Effector memory CD8-positive, alpha-beta T cell (primary cell): ENCODE measurements around the gene HGD.
"Not testable (repeated sequence)": the region's sequence is repeated elsewhere in the genome, so short reads cannot be mapped to it uniquely, and the experiment has no call there.

ENCODE experiments used
- ATAC-seq: fragments of 150-1000 bp; cut with Tn5 transposase; replicated peaks from 2 replicates; pipeline ENCODE4 v1.10.0; 2021; ENCODE audit warnings: mild to moderate bottlenecking, moderate library complexity
- DNase-seq, 3 experiments: peaks; one replicate each; pipeline ENCODE4 v3.0.0; 2021
- H3K27ac Mint-ChIP-seq, 2 donors: one replicate each; pipeline ENCODE4 v1.8.0; 2022; ENCODE audit warnings: mild to moderate bottlenecking in 2 of 2, mixed read lengths in 2 of 2, moderate library complexity in 2 of 2
- H3K27me3 Mint-ChIP-seq, 2 donors: one replicate each; pipeline ENCODE4 v1.8.0; 2022; ENCODE audit warnings: mixed read lengths in 2 of 2
- H3K36me3 Mint-ChIP-seq: one replicate; pipeline ENCODE4 v1.8.0; 2022; ENCODE audit warnings: mild to moderate bottlenecking, moderate library complexity, mixed read lengths; ENCODE audit not compliant: insufficient read depth
- H3K4me1 Mint-ChIP-seq, 2 donors: one replicate each; pipeline ENCODE4 v1.8.0; 2022; ENCODE audit warnings: low read depth in 2 of 2, mixed read lengths in 2 of 2
- H3K4me3 Mint-ChIP-seq, 2 donors: one replicate each; pipeline ENCODE4 v1.8.0; 2022; ENCODE audit warnings: mild to moderate bottlenecking in 2 of 2, mixed read lengths in 2 of 2, moderate library complexity in 2 of 2
- H3K9me3 Mint-ChIP-seq, 2 donors: one replicate each; pipeline ENCODE4 v1.8.0; 2022; ENCODE audit warnings: mixed read lengths in 2 of 2

Gene HGD

GRCh38 chr3:120688121-120688520, 6.1 kb upstream of the HGD start:
- DNase-seq = no peak
- Mint-ChIP-seq H3K27ac (no peak overlapping the region), H3K36me3 (peaks cover 3% of the 10 kb centered on the region), H3K4me3 (no peak overlapping the region), H3K9me3 (no peaks in the 10 kb centered on the region), H3K27me3 (no peaks in the 10 kb centered on the region), H3K4me1 (no peaks in the 10 kb centered on the region)
- no peak for ATAC-seq

GRCh38 chr3:120685411-120685810, 3.4 kb upstream of the HGD start:
- Mint-ChIP-seq H3K4me1 (no peaks in the 10 kb centered on the region), H3K36me3 (no peaks in the 10 kb centered on the region), H3K27me3 (no peaks in the 10 kb centered on the region), H3K9me3 (no peaks in the 10 kb centered on the region), H3K27ac (no peak overlapping the region), H3K4me3 (no peak overlapping the region)
- ATAC-seq (no peak), DNase-seq (no peak)

GRCh38 chr3:120684896-120685295, 2.9 kb upstream of the HGD start:
- no peak for ATAC-seq
- H3K36me3 Mint-ChIP-seq = no peaks in the 10 kb centered on the region
- no peak for DNase-seq
- H3K27me3 Mint-ChIP-seq = no peaks in the 10 kb centered on the region
- H3K27ac Mint-ChIP-seq = peak overlapping the region in 1 of 2 donors; percentile 6
- no peaks in the 10 kb centered on the region for H3K4me1 Mint-ChIP-seq
- no peaks in the 10 kb centered on the region for H3K9me3 Mint-ChIP-seq
- H3K4me3 Mint-ChIP-seq = no peak overlapping the region

- no peaks in the 10 kb centered on the region for H3K36me3 Mint-ChIP-seq
- no peaks in the 10 kb centered on the region for H3K4me1 Mint-ChIP-seq
- H3K9me3 Mint-ChIP-seq = no peaks in the 10 kb centered on the region
These were observed 1.7 kb upstream of the HGD start for GRCh38 chr3:120683671-120684301.

GRCh38 chr3:120683213-120683612, 1.2 kb upstream of the HGD start:
- DNase-seq = no peak
- Mint-ChIP-seq H3K27me3 (peaks cover 0 to 7% of the 10 kb centered on the region in 2 donors), H3K4me3 (no peak overlapping the region), H3K27ac (peak overlapping the region in 1 of 2 donors; percentile 2), H3K4me1 (peaks cover 0 to 2% of the 10 kb centered on the region in 2 donors), H3K9me3 (no peaks in the 10 kb centered on the region), H3K36me3 (no peaks in the 10 kb centered on the region)
- ATAC-seq = no peak

More at GRCh38 chr3:120683671-120684301, 1.7 kb upstream of the HGD start:
- H3K27ac Mint-ChIP-seq = no peak overlapping the region
- DNase-seq (no peak), ATAC-seq (no peak)
- H3K4me3 Mint-ChIP-seq = no peak overlapping the region
- peaks cover 0 to 7% of the 10 kb centered on the region in 2 donors for H3K27me3 Mint-ChIP-seq

- no peaks in the 10 kb centered on the region for H3K36me3 Mint-ChIP-seq
- peaks cover 0 to 2% of the 10 kb centered on the region in 2 donors for H3K4me1 Mint-ChIP-seq
- no peak overlapping the region for H3K27ac Mint-ChIP-seq
- DNase-seq (no peak), ATAC-seq (no peak)
- no peak overlapping the region for H3K4me3 Mint-ChIP-seq
- peaks cover 0 to 3% of the 10 kb centered on the region in 2 donors for H3K9me3 Mint-ChIP-seq
- H3K27me3 Mint-ChIP-seq = peaks cover 13 to 17% of the 10 kb centered on the region in 2 donors
These were observed 467 bp downstream of the HGD start for GRCh38 chr3:120681506-120682038.

- DNase-seq (no peak), ATAC-seq (no peak)
- no peak overlapping the region for H3K27ac Mint-ChIP-seq
- H3K9me3 Mint-ChIP-seq = peaks cover 0 to 3% of the 10 kb centered on the region in 2 donors
- H3K27me3 Mint-ChIP-seq = peaks cover 19 to 23% of the 10 kb centered on the region in 2 donors
- H3K4me3 Mint-ChIP-seq = no peak overlapping the region
- H3K4me1 Mint-ChIP-seq = peaks cover 0 to 2% of the 10 kb centered on the region in 2 donors
- H3K36me3 Mint-ChIP-seq = no peaks in the 10 kb centered on the region
These were observed 1.0 kb downstream of the HGD start for GRCh38 chr3:120681018-120681417.

GRCh38 chr3:120680193-120680894, 1.7 kb downstream of the HGD start:
- DNase-seq (no peak), ATAC-seq (no peak)
- H3K27ac Mint-ChIP-seq = no peak overlapping the region
- H3K36me3 Mint-ChIP-seq = no peaks in the 10 kb centered on the region
- peaks cover 0 to 2% of the 10 kb centered on the region in 2 donors for H3K4me1 Mint-ChIP-seq
- no peak overlapping the region for H3K4me3 Mint-ChIP-seq
- H3K9me3 Mint-ChIP-seq = peaks cover 0 to 3% of the 10 kb centered on the region in 2 donors
- H3K27me3 Mint-ChIP-seq = peaks cover 26 to 30% of the 10 kb centered on the region in 2 donors

- Mint-ChIP-seq H3K4me1 (peaks cover 0 to 2% of the 10 kb centered on the region in 2 donors), H3K27ac (no peak overlapping the region), H3K4me3 (no peak overlapping the region), H3K36me3 (no peaks in the 10 kb centered on the region), H3K9me3 (peaks cover 0 to 3% of the 10 kb centered on the region in 2 donors), H3K27me3 (peaks cover 31 to 39% of the 10 kb centered on the region in 2 donors)
- DNase-seq (no peak), ATAC-seq (no peak)
These were observed 3.1 kb downstream of the HGD start for GRCh38 chr3:120678984-120679383.

- H3K27ac Mint-ChIP-seq = no peak overlapping the region
These were observed 3.6 kb downstream of the HGD start for GRCh38 chr3:120678331-120678947.

GRCh38 chr3:120677193-120677592, 4.8 kb downstream of the HGD start:
- not testable (repeated sequence) for H3K9me3 Mint-ChIP-seq, H3K36me3 Mint-ChIP-seq, ATAC-seq, H3K27ac Mint-ChIP-seq, DNase-seq, H3K4me3 Mint-ChIP-seq, H3K4me1 Mint-ChIP-seq
- H3K27me3 Mint-ChIP-seq = peaks cover 31 to 39% of the 10 kb centered on the region in 2 donors

More at GRCh38 chr3:120678331-120678947, 3.6 kb downstream of the HGD start:
- ATAC-seq = no peak
- Mint-ChIP-seq H3K4me3 (no peak overlapping the region), H3K9me3 (peaks cover 0 to 3% of the 10 kb centered on the region in 2 donors), H3K4me1 (peaks cover 0 to 2% of the 10 kb centered on the region in 2 donors), H3K27me3 (peaks cover 31 to 39% of the 10 kb centered on the region in 2 donors), H3K36me3 (no peaks in the 10 kb centered on the region)
- DNase-seq = no peak

- Mint-ChIP-seq H3K9me3 (peaks cover 0 to 3% of the 10 kb centered on the region in 2 donors), H3K4me1 (no peaks in the 10 kb centered on the region), H3K27ac (no peak overlapping the region), H3K27me3 (peaks cover 25 to 38% of the 10 kb centered on the region in 2 donors), H3K4me3 (no peak overlapping the region), H3K36me3 (no peaks in the 10 kb centered on the region)
- ATAC-seq = no peak
- no peak for DNase-seq
These were observed 8.9 kb downstream of the HGD start for GRCh38 chr3:120673116-120673515.

GRCh38 chr3:120670576-120670975, 11.5 kb downstream of the HGD start:
- Mint-ChIP-seq H3K27me3 (peaks cover 13 to 15% of the 10 kb centered on the region in 2 donors), H3K36me3 (no peaks in the 10 kb centered on the region), H3K27ac (no peak overlapping the region), H3K4me1 (no peaks in the 10 kb centered on the region), H3K4me3 (no peak overlapping the region), H3K9me3 (no peaks in the 10 kb centered on the region)
- no peak for DNase-seq
- no peak for ATAC-seq
